K562 (cell line): Measurements from ENCODE around the gene BOD1L1. TPM values are rescaled to one million over a fixed set of nuclear protein-coding genes. Genes with fewer than 3 reads are reported as not detected.

Source experiments
- NCOA1 ChIP-seq: fragments of 450-650 bp; IDR thresholded peaks from 2 replicates; pipeline ENCODE4 v1.6.1; 2016; ENCODE audit warnings: low read depth
- NFYB ChIP-seq: IDR thresholded peaks from 2 replicates; pipeline ENCODE4 v1.6.1; 2011; ENCODE audit warnings: mild to moderate bottlenecking, moderate library complexity; ENCODE audit not compliant: insufficient read length; ENCODE audit errors: extremely low read depth
- polyA plus RNA-seq, 8 experiments: library from polyadenylated mRNA; depleted of rRNA in 4 of 8; stranded (reverse) in 5 of 8; unstranded in 3 of 8; fragments of >200 nt; fragmentation: Nextera tagmentation in 2 of 8; fragmentation: Illumina TruSeq in 1 of 8; extraction: Ambion mirVana in 2 of 8; extraction: Trizol in 1 of 8; gene quantifications; 2 replicates each; pipeline versions ENCODE4 v1.2.1 to v1.2.3, GENCODE V29; 2011 to 2014; ENCODE audit warnings: inconsistent platforms in 1 of 8, missing spikeins in 1 of 8
- total RNA-seq, 7 experiments: library from RNA; depleted of rRNA in 6 of 7; stranded (reverse); fragments of >200 nt in 6 of 7; fragmentation: Illumina TruSeq in 2 of 7; extraction: Trizol in 2 of 7; gene quantifications; 2 replicates each; pipeline versions ENCODE4 v1.2.1 to v1.2.3, GENCODE V29; 2011 to 2021; ENCODE audit warnings: low replicate concordance in 1 of 7
- TF ChIP-seq, protein P1 (sequence below): fragments of 450-650 bp; IDR thresholded peaks from 2 replicates; pipeline ENCODE4 v1.6.1; 2016; ENCODE audit warnings: low read depth
- TF ChIP-seq, protein P2 (sequence below), 3 experiments: fragments of 200-800 bp in 1 of 3; fragments of 250-450 bp in 1 of 3; fragments of 450-650 bp in 1 of 3; sonication (Bioruptor Pico) in 1 of 3; sonication (Bioruptor generic) in 1 of 3; formaldehyde crosslinking in 1 of 3; IDR thresholded peaks; 2 replicates each; pipeline versions ENCODE4 v1.6.1 to v1.8.0; 2016 to 2022; ENCODE audit warnings: mild to moderate bottlenecking in 2 of 3, missing genetic modification characterization in 2 of 3, missing compliant biosample characterization in 1 of 3, moderate library complexity in 1 of 3
- TF ChIP-seq, protein P3 (sequence below): fragments of 250-450 bp; sonication (Bioruptor Pico); IDR thresholded peaks from 2 replicates; pipeline ENCODE4 v1.8.0; 2022; ENCODE audit warnings: moderate library complexity, mild to moderate bottlenecking, inconsistent platforms

BOD1L1 gene
- total and polyA plus RNA-seq, 9 of the 15 experiments (the other 6 are each of a cell fraction or from before 2014, with no cell fraction given) = 4.8 to 23.2 (median 17.7) TPM

DNA sequence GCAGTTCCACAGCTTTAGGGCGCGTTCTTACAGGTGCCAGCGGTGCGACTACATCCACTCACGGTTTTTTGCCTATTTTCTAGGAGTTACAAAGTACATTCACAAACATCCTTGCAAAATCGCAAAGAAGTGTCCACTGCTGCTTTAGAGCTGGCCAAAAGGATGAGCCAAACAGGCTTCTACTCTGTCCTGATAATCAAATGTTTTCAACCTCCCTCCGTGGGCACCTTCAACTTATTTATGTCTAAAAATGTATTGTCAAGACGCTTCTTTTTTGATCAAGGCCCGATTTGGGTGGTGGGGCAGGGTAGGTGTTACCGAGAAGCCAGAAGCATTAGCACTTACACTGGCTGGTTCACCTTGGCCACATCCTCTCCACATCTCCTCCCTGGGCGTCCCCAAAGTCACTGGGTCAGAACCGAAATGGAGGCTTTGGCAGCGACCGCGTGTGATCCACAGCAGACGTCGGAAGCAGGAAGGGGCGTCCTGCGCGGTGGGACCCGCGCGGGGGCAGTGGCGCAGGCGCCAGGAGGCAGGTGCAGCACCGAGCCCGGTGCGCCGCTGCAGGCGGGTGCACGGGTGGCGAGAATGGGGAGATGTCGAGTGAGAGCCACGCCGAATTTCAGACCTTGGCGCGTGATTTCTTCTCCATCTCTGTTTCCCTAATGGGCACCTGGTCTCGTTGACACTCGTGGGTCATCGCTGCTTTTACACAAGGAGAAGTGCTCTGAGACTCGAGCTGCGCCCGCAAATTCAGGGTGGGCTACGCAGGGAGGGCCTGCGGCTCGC is 100.1 kb downstream of the BOD1L1 start (continued):
- TF ChIP-seq, protein P1, sequence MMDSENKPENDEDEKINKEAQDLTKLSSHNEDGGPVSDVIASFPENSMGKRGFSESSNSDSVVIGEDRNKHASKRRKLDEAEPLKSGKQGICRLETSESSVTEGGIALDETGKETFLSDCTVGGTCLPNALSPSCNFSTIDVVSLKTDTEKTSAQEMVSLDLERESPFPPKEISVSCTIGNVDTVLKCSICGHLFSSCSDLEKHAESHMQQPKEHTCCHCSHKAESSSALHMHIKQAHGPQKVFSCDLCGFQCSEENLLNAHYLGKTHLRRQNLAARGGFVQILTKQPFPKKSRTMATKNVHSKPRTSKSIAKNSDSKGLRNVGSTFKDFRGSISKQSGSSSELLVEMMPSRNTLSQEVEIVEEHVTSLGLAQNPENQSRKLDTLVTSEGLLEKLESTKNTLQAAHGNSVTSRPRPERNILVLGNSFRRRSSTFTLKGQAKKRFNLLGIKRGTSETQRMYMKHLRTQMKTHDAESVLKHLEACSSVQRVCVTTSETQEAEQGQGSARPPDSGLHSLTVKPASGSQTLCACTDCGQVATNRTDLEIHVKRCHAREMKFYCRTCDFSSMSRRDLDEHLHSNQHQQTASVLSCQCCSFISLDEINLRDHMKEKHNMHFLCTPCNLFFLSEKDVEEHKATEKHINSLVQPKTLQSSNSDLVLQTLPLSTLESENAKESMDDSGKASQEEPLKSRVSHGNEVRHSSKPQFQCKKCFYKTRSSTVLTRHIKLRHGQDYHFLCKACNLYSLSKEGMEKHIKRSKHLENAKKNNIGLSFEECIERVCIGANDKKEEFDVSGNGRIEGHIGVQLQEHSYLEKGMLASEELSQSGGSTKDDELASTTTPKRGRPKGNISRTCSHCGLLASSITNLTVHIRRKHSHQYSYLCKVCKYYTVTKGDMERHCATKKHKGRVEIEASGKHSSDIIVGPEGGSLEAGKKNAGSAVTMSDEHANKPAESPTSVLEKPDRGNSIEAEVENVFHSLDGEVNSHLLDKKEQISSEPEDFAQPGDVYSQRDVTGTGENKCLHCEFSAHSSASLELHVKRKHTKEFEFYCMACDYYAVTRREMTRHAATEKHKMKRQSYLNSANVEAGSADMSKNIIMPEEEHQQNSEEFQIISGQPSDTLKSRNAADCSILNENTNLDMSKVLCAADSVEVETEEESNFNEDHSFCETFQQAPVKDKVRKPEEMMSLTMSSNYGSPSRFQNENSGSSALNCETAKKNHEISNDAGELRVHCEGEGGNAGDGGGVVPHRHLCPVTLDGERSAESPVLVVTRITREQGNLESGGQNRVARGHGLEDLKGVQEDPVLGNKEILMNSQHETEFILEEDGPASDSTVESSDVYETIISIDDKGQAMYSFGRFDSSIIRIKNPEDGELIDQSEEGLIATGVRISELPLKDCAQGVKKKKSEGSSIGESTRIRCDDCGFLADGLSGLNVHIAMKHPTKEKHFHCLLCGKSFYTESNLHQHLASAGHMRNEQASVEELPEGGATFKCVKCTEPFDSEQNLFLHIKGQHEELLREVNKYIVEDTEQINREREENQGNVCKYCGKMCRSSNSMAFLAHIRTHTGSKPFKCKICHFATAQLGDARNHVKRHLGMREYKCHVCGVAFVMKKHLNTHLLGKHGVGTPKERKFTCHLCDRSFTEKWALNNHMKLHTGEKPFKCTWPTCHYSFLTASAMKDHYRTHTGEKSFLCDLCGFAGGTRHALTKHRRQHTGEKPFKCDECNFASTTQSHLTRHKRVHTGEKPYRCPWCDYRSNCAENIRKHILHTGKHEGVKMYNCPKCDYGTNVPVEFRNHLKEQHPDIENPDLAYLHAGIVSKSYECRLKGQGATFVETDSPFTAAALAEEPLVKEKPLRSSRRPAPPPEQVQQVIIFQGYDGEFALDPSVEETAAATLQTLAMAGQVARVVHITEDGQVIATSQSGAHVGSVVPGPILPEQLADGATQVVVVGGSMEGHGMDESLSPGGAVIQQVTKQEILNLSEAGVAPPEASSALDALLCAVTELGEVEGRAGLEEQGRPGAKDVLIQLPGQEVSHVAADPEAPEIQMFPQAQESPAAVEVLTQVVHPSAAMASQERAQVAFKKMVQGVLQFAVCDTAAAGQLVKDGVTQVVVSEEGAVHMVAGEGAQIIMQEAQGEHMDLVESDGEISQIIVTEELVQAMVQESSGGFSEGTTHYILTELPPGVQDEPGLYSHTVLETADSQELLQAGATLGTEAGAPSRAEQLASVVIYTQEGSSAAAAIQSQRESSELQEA = no peak
- TF ChIP-seq NCOA1 (no peak), NFYB (no peak)
- TF ChIP-seq, protein P2, sequence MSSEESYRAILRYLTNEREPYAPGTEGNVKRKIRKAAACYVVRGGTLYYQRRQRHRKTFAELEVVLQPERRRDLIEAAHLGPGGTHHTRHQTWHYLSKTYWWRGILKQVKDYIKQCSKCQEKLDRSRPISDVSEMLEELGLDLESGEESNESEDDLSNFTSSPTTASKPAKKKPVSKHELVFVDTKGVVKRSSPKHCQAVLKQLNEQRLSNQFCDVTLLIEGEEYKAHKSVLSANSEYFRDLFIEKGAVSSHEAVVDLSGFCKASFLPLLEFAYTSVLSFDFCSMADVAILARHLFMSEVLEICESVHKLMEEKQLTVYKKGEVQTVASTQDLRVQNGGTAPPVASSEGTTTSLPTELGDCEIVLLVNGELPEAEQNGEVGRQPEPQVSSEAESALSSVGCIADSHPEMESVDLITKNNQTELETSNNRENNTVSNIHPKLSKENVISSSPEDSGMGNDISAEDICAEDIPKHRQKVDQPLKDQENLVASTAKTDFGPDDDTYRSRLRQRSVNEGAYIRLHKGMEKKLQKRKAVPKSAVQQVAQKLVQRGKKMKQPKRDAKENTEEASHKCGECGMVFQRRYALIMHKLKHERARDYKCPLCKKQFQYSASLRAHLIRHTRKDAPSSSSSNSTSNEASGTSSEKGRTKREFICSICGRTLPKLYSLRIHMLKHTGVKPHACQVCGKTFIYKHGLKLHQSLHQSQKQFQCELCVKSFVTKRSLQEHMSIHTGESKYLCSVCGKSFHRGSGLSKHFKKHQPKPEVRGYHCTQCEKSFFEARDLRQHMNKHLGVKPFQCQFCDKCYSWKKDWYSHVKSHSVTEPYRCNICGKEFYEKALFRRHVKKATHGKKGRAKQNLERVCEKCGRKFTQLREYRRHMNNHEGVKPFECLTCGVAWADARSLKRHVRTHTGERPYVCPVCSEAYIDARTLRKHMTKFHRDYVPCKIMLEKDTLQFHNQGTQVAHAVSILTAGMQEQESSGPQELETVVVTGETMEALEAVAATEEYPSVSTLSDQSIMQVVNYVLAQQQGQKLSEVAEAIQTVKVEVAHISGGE (CRISPR knock-in tag; IDR thresholded peaks at IDR 0.05) = no peak
- TF ChIP-seq, protein P3, sequence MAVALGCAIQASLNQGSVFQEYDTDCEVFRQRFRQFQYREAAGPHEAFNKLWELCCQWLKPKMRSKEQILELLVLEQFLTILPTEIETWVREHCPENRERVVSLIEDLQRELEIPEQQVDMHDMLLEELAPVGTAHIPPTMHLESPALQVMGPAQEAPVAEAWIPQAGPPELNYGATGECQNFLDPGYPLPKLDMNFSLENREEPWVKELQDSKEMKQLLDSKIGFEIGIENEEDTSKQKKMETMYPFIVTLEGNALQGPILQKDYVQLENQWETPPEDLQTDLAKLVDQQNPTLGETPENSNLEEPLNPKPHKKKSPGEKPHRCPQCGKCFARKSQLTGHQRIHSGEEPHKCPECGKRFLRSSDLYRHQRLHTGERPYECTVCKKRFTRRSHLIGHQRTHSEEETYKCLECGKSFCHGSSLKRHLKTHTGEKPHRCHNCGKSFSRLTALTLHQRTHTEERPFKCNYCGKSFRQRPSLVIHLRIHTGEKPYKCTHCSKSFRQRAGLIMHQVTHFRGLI (CRISPR knock-in tag) = no peak
- TF ChIP-seq, all 486 proteins: peak for 0
